Esophagus muscularis mucosa (tissue), 3 donors: ENCODE measurements around the gene RFK.

Source experiments
- EP300 ChIP-seq: sonication (generic); formaldehyde crosslinking; IDR thresholded peaks from one replicate; pipeline ENCODE4 v1.6.1; 2017; ENCODE audit warnings: antibody characterized with exemption
- POLR2AphosphoS5 ChIP-seq, 2 donors: sonication (generic); formaldehyde crosslinking; IDR thresholded peaks; one replicate each; pipeline ENCODE4 v1.6.1; 2017; ENCODE audit warnings: antibody characterized with exemption in 2 of 2

DNA sequence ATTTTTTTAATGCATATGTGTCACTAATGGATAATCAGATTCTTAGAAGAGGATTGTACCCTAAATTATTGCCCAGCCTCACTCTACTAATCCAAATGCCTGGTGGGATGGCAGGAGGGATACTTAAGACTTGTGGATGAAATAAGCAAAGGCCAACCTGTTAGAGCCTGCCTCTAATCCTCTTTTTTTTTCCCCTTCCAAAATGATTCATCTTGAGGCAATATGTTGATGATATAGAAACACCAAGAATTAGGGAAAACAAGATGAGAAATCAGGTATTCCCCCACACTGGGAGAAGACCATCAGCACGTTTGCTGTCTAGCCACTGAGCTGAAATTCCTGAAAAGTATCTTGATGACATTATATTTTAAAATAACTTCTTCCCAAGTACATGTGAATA lies 52.0 kb downstream of the RFK start:
- TF ChIP-seq EP300 (no peak), POLR2AphosphoS5 (IDR thresholded peaks at IDR 0.05) (no peak)
